Measurements from ENCODE around the gene BORCS8.

Gene BORCS8

DNA sequence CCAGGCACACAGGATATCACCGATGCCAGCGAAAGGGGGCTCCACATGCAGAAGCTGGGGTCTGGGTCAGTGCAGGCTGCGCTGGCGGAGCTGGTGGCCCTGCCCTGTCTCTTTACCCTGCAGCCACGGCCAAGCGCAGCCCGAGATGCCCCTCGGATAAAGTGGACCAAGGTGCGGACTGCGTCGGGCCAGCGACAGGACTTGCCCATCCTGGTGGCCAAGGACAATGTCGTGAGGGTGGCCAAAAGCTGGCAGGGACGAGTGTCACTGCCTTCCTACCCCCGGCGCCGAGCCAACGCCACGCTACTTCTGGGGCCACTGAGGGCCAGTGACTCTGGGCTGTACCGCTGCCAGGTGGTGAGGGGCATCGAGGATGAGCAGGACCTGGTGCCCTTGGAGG lies 27.0 kb upstream of the BORCS8 start:
- peaks cover under 1% of the 10 kb centered on the region for H3K27me3 ChIP-seq (replicated peaks)
- TF ChIP-seq, protein P1, sequence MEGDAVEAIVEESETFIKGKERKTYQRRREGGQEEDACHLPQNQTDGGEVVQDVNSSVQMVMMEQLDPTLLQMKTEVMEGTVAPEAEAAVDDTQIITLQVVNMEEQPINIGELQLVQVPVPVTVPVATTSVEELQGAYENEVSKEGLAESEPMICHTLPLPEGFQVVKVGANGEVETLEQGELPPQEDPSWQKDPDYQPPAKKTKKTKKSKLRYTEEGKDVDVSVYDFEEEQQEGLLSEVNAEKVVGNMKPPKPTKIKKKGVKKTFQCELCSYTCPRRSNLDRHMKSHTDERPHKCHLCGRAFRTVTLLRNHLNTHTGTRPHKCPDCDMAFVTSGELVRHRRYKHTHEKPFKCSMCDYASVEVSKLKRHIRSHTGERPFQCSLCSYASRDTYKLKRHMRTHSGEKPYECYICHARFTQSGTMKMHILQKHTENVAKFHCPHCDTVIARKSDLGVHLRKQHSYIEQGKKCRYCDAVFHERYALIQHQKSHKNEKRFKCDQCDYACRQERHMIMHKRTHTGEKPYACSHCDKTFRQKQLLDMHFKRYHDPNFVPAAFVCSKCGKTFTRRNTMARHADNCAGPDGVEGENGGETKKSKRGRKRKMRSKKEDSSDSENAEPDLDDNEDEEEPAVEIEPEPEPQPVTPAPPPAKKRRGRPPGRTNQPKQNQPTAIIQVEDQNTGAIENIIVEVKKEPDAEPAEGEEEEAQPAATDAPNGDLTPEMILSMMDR (IDR thresholded peaks at IDR 0.05; ENCODE audit: low read depth, low read length, missing control alignments), result no peak
- DNase-seq, result no peak
- no peaks in the 10 kb centered on the region for H3K36me3 ChIP-seq (replicated peaks)
- H3K27ac ChIP-seq, result no peak overlapping the region
- in situ Hi-C loops (cut with HindIII; ENCODE audit: low pct_ligation_motif_present, low sequenced_read_pairs), result no loop called here
- H3K4me3 ChIP-seq (ENCODE audit: low read depth, low read length), result no peak overlapping the region

DNA sequence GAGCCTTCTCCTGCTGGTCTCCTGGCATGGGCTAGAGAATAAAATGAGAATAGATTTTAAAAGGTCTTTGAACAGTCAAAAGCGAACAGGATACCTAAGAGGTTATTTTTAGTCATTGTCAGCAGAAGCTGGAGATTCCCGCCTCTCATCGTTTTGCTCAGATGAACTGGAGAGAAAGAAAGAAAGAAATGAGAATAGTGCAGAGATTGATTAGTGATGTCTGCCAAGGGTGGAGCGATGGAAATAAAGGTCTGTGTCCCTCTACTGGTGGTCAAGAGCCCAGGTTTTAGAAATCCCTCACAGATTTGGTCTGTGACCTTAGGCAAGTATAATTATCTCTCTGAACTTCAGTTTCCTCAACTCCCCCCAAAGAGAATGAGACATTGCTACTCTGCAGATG lies 25.1 kb upstream of the BORCS8 start:
- peaks cover 11% of the 10 kb centered on the region for H3K27me3 ChIP-seq (replicated peaks)
- peak; percentile 29 for DNase-seq

GRCh38 chr19:19215792-19216191 lies 23.8 kb upstream of the BORCS8 start:
- TF ChIP-seq, protein P1 (IDR thresholded peaks at IDR 0.05; ENCODE audit: low read depth, low read length, missing control alignments), result no peak
- DNase-seq, result no peak
- in situ Hi-C loops (cut with HindIII; ENCODE audit: low pct_ligation_motif_present, low sequenced_read_pairs), result no loop called here
- Histone ChIP-seq H3K4me3 (ENCODE audit: low read depth, low read length) (no peak overlapping the region), H3K27me3 (replicated peaks) (peaks cover 21% of the 10 kb centered on the region), H3K36me3 (replicated peaks) (no peaks in the 10 kb centered on the region), H3K27ac (no peak overlapping the region)

More for the DNA sequence above, 25.1 kb upstream of the BORCS8 start:
- Histone ChIP-seq H3K4me3 (ENCODE audit: low read depth, low read length) (no peak overlapping the region), H3K27ac (no peak overlapping the region), H3K36me3 (replicated peaks) (no peaks in the 10 kb centered on the region)
- in situ Hi-C loops (cut with HindIII; ENCODE audit: low pct_ligation_motif_present, low sequenced_read_pairs), result no loop called here
- TF ChIP-seq, protein P1 (IDR thresholded peaks at IDR 0.05; ENCODE audit: low read depth, low read length, missing control alignments), result peak; percentile 35

DNA sequence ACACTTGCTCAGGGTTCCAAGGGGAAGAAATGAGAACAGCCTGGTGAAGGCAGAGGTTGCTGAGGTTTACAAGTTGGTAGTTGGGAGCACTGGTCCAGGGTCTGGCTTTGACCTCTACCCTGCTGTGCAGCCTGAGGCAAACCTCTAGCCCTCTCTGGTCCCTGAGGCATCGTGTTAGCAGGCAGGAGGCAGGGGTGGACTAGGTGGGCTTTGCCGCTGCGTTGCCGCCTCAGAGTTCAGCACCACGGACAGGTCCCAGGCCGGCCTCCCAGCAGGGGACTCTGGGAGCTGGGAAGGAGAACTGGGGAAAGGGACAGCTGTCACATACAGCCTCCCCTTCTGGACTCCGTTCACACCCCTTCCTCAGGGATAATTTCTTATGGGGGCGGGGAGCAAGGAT lies 22.9 kb upstream of the BORCS8 start:
- H3K27me3 ChIP-seq (replicated peaks), result peaks cover 21% of the 10 kb centered on the region
- no peak for DNase-seq
- H3K4me3 ChIP-seq (ENCODE audit: low read depth, low read length), result no peak overlapping the region
- in situ Hi-C loops (cut with HindIII; ENCODE audit: low pct_ligation_motif_present, low sequenced_read_pairs), result no loop called here
- TF ChIP-seq, protein P1 (IDR thresholded peaks at IDR 0.05; ENCODE audit: low read depth, low read length, missing control alignments), result no peak
- no peaks in the 10 kb centered on the region for H3K36me3 ChIP-seq (replicated peaks)
- no peak overlapping the region for H3K27ac ChIP-seq

GRCh38 chr19:19214159-19214490 lies 22.2 kb upstream of the BORCS8 start:
- Histone ChIP-seq H3K27me3 (replicated peaks) (peaks cover 21% of the 10 kb centered on the region), H3K36me3 (replicated peaks) (no peaks in the 10 kb centered on the region), H3K27ac (no peak overlapping the region), H3K4me3 (ENCODE audit: low read depth, low read length) (no peak overlapping the region)
- DNase-seq, result no peak
- TF ChIP-seq, protein P1 (IDR thresholded peaks at IDR 0.05; ENCODE audit: low read depth, low read length, missing control alignments), result no peak
- in situ Hi-C loops (cut with HindIII; ENCODE audit: low pct_ligation_motif_present, low sequenced_read_pairs), result no loop called here

DNA sequence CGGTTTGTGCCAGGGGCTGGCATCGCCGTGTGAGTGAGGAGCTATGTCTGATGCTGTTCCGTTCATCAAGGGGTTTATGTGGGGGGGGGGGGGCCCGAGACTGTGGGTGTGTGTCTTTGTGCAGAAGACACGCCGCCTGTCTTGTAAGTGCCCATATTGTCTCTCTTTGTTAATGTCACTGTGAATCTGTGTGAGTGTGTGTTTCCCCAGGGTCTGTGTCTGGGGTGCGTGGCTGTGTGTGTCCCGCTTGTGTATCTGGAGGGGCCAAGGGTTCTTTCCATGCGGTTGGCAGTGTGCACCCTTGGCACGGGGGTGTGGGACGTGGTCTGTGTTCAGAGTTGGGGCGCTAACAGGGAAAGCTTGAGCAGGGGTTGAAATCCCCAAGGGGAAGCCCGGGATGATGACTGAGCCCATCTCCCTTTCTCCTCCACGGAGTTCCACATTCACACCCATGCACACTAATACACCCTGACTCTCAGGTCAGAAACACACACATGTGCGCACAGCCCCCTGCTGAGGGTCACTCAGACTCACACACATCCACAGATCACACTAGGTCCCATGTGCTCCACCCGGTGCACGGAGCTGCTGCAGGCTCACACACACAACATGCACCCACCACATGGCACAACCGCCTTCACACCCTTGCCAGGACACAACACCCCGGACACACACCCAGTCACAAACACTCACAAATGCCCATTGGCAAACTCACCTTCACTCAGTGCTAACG lies 21.6 kb upstream of the BORCS8 start:
- Histone ChIP-seq H3K27me3 (replicated peaks) (peaks cover 21% of the 10 kb centered on the region), H3K36me3 (replicated peaks) (no peaks in the 10 kb centered on the region), H3K4me3 (ENCODE audit: low read depth, low read length) (no peak overlapping the region), H3K27ac (no peak overlapping the region)
- in situ Hi-C loops (cut with HindIII; ENCODE audit: low pct_ligation_motif_present, low sequenced_read_pairs), result no loop called here
- TF ChIP-seq, protein P1 (IDR thresholded peaks at IDR 0.05; ENCODE audit: low read depth, low read length, missing control alignments), result no peak
- DNase-seq, result no peak

Data from brain microvascular endothelial cell (primary cell).